Stomach smooth muscle (tissue), 2 donors: ENCODE data around the gene TSPAN15.
A peak's percentile ranks its signal among the peaks of the same experiment; 100 is the strongest.

Experiments
- H3K27ac ChIP-seq: one replicate; pipeline ENCODE4 v1.7.0; 2013; ENCODE audit warnings: mild to moderate bottlenecking, low read length, inconsistent platforms
- H3K27me3 ChIP-seq, 2 donors: one replicate each; pipeline ENCODE4 v1.7.0; 2013; ENCODE audit warnings: low read length in 2 of 2; ENCODE audit not compliant: insufficient read depth in 2 of 2, control insufficient read depth in 1 of 2
- H3K36me3 ChIP-seq, 2 donors: one replicate each; pipeline ENCODE4 v1.7.0; 2013; ENCODE audit warnings: low read length in 2 of 2; ENCODE audit not compliant: control insufficient read depth in 2 of 2, insufficient read depth in 2 of 2
- H3K4me1 ChIP-seq: one replicate; pipeline ENCODE4 v1.7.0; 2013; ENCODE audit warnings: low read length; ENCODE audit not compliant: control insufficient read depth, insufficient read depth
- H3K4me3 ChIP-seq, 2 donors: one replicate each; pipeline ENCODE4 v1.7.0; 2013; ENCODE audit warnings: low read length in 2 of 2
- H3K9ac ChIP-seq, 2 donors: one replicate each; pipeline ENCODE4 v1.7.0; 2013; ENCODE audit warnings: low read length in 2 of 2, mild to moderate bottlenecking in 1 of 2
- H3K9me3 ChIP-seq, 2 donors: one replicate each; pipeline ENCODE4 v1.7.0; 2013; ENCODE audit warnings: low read length in 2 of 2; ENCODE audit not compliant: control insufficient read depth in 2 of 2
- donor health status: healthy.
- donor health status: Pancreatic carcinoma.

Gene TSPAN15

GRCh38 chr10:69451209-69451783 is at the start of gene TSPAN15:
Gene TSPAN15 (plus strand): TSS chr10:69451465. CDS start chr10:69451595, 130 bp downstream.
- no peaks in the 10 kb centered on the region for H3K27me3 ChIP-seq
- H3K9ac ChIP-seq, result peak within 1 kb of the TSS; percentile 69 to 79
- peaks cover 49% of the 10 kb centered on the region for H3K4me1 ChIP-seq
- peaks cover 0 to 3% of the 10 kb centered on the region in 2 donors for H3K36me3 ChIP-seq
- peak within 1 kb of the TSS; percentile 68 to 89 for H3K4me3 ChIP-seq
- H3K9me3 ChIP-seq, result no peaks in the 10 kb centered on the region
- peak within 1 kb of the TSS; percentile 66 for H3K27ac ChIP-seq

GRCh38 chr10:69402386-69402785 is 48.9 kb upstream of the TSPAN15 start:
- no peak overlapping the region for H3K27ac ChIP-seq
- H3K36me3 ChIP-seq, result peaks cover 29 to 58% of the 10 kb centered on the region in 2 donors
- no peaks in the 10 kb centered on the region for H3K27me3 ChIP-seq
- no peaks in the 10 kb centered on the region for H3K9me3 ChIP-seq
- H3K4me3 ChIP-seq, result no peak overlapping the region
- H3K4me1 ChIP-seq, result peaks cover 47% of the 10 kb centered on the region
- no peak overlapping the region for H3K9ac ChIP-seq

GRCh38 chr10:69403066-69403465 is 48.2 kb upstream of the TSPAN15 start:
- H3K9ac ChIP-seq, result no peak overlapping the region
- H3K27ac ChIP-seq, result peak overlapping the region; percentile 53
- peaks cover 53% of the 10 kb centered on the region for H3K4me1 ChIP-seq
- H3K36me3 ChIP-seq, result peaks cover 29 to 60% of the 10 kb centered on the region in 2 donors
- H3K4me3 ChIP-seq, result no peak overlapping the region
- H3K27me3 ChIP-seq, result no peaks in the 10 kb centered on the region
- no peaks in the 10 kb centered on the region for H3K9me3 ChIP-seq

- Histone ChIP-seq H3K36me3 (peaks cover 29 to 58% of the 10 kb centered on the region in 2 donors), H3K4me1 (peaks cover 57% of the 10 kb centered on the region)
Measured at GRCh38 chr10:69403519-69403918, 47.7 kb upstream of the TSPAN15 start.

GRCh38 chr10:69404786-69405185 is 46.5 kb upstream of the TSPAN15 start:
- H3K27me3 ChIP-seq, result no peaks in the 10 kb centered on the region
- no peak overlapping the region for H3K4me3 ChIP-seq
- H3K9ac ChIP-seq, result no peak overlapping the region
- peak overlapping the region; percentile 76 for H3K27ac ChIP-seq
- H3K9me3 ChIP-seq, result no peaks in the 10 kb centered on the region
- peaks cover 29 to 49% of the 10 kb centered on the region in 2 donors for H3K36me3 ChIP-seq
- H3K4me1 ChIP-seq, result peaks cover 63% of the 10 kb centered on the region

More at GRCh38 chr10:69403519-69403918, 47.7 kb upstream of the TSPAN15 start:
- Histone ChIP-seq H3K27ac (peak overlapping the region; percentile 53), H3K27me3 (no peaks in the 10 kb centered on the region), H3K4me3 (no peak overlapping the region), H3K9ac (no peak overlapping the region), H3K9me3 (no peaks in the 10 kb centered on the region)

GRCh38 chr10:69405221-69405620 is 46.0 kb upstream of the TSPAN15 start:
- peaks cover 67% of the 10 kb centered on the region for H3K4me1 ChIP-seq
- peak overlapping the region; percentile 76 for H3K27ac ChIP-seq
- no peaks in the 10 kb centered on the region for H3K27me3 ChIP-seq
- no peak overlapping the region for H3K4me3 ChIP-seq
- H3K9me3 ChIP-seq, result no peaks in the 10 kb centered on the region
- peaks cover 29 to 49% of the 10 kb centered on the region in 2 donors for H3K36me3 ChIP-seq
- H3K9ac ChIP-seq, result no peak overlapping the region

GRCh38 chr10:69406302-69406811 is 44.9 kb upstream of the TSPAN15 start:
- H3K4me3 ChIP-seq, result no peak overlapping the region
- H3K27ac ChIP-seq, result peak overlapping the region; percentile 76
- peaks cover 75% of the 10 kb centered on the region for H3K4me1 ChIP-seq
- H3K36me3 ChIP-seq, result peaks cover 25 to 38% of the 10 kb centered on the region in 2 donors
- no peaks in the 10 kb centered on the region for H3K27me3 ChIP-seq
- no peaks in the 10 kb centered on the region for H3K9me3 ChIP-seq
- H3K9ac ChIP-seq, result peak overlapping the region; percentile 21 to 34

- Histone ChIP-seq H3K9me3 (no peaks in the 10 kb centered on the region), H3K27me3 (no peaks in the 10 kb centered on the region), H3K9ac (peak overlapping the region; percentile 34 to 36), H3K4me1 (peaks cover 74% of the 10 kb centered on the region), H3K4me3 (no peak overlapping the region), H3K36me3 (peaks cover 22 to 36% of the 10 kb centered on the region in 2 donors), H3K27ac (peak overlapping the region; percentile 76)
Measured at GRCh38 chr10:69406816-69407580, 44.3 kb upstream of the TSPAN15 start.

- peaks cover 22 to 34% of the 10 kb centered on the region in 2 donors for H3K36me3 ChIP-seq
- peaks cover 74% of the 10 kb centered on the region for H3K4me1 ChIP-seq
- H3K27me3 ChIP-seq, result no peaks in the 10 kb centered on the region
- no peaks in the 10 kb centered on the region for H3K9me3 ChIP-seq
- H3K27ac ChIP-seq, result peak overlapping the region; percentile 76
- peak overlapping the region; percentile 42 to 65 for H3K9ac ChIP-seq
- H3K4me3 ChIP-seq, result peak overlapping the region; percentile 12 to 52
Measured at GRCh38 chr10:69407621-69408301, 43.5 kb upstream of the TSPAN15 start.

- H3K9me3 ChIP-seq, result no peaks in the 10 kb centered on the region
- peaks cover 20 to 30% of the 10 kb centered on the region in 2 donors for H3K36me3 ChIP-seq
- no peaks in the 10 kb centered on the region for H3K27me3 ChIP-seq
- H3K4me3 ChIP-seq, result peak overlapping the region in 1 of 2 donors; percentile 57
- H3K9ac ChIP-seq, result peak overlapping the region; percentile 42 to 71
- H3K4me1 ChIP-seq, result peaks cover 68% of the 10 kb centered on the region
- peak overlapping the region; percentile 82 for H3K27ac ChIP-seq
Measured at GRCh38 chr10:69408318-69409175, 42.7 kb upstream of the TSPAN15 start.
